Adrenal gland (tissue), 12 donors: ENCODE measurements around the gene TUBGCP5. TPM values are rescaled to one million over a fixed set of nuclear protein-coding genes. Genes with fewer than 3 reads are reported as not detected.
"Not testable (repeated sequence)": the region's sequence is repeated elsewhere in the genome, so short reads cannot be mapped to it uniquely, and the experiment has no call there.

ENCODE experiments used
- DNase-seq, 7 donors: peaks; one replicate each; pipeline ENCODE4 v3.0.0-alpha.2; 2019 to 2020
- H3K27ac ChIP-seq, 5 donors: fragments of 200-600 bp; sonication (generic) in 4 of 5; 1 replicate in 3 of 5; 2 replicates in 2 of 5; pipeline versions ENCODE4 v1.5.1 to v1.8.0; 2016 to 2020; ENCODE audit warnings: mild to moderate bottlenecking in 1 of 5
- H3K27me3 ChIP-seq: fragments of 200-600 bp; 2 replicates; pipeline ENCODE4 v1.8.0; 2021
- H3K36me3 ChIP-seq, 2 donors: fragments of 200-600 bp; replicated peaks in 1 of 2; 1 replicate in 1 of 2; 2 replicates in 1 of 2; pipeline versions ENCODE4 v1.5.1 to v1.8.0; 2018 to 2022
- H3K4me1 ChIP-seq, 2 donors: fragments of 200-600 bp; replicated peaks in 1 of 2; 1 replicate in 1 of 2; 2 replicates in 1 of 2; pipeline versions ENCODE4 v1.5.1 to v1.8.0; 2018 to 2021
- H3K4me3 ChIP-seq, 4 donors: fragments of 200-600 bp; sonication (generic) in 3 of 4; one replicate each; pipeline ENCODE4 v1.5.1; 2016 to 2018
- H3K9me3 ChIP-seq, 3 donors: fragments of 200-600 bp; sonication (generic) in 1 of 3; replicated peaks in 1 of 3; 1 replicate in 2 of 3; 2 replicates in 1 of 3; pipeline versions ENCODE4 v1.5.1 to v1.8.0; 2016 to 2021
- POLR2A ChIP-seq, 2 donors: fragments of 450-650 bp; IDR thresholded peaks; one replicate each; pipeline ENCODE4 v1.6.1; 2017; ENCODE audit warnings: antibody characterized with exemption in 2 of 2, mild to moderate bottlenecking in 2 of 2, moderate library complexity in 1 of 2
- WGBS, 4 donors: extraction: QIAGEN DNeasy Blood & Tissue Kit in 2 of 4; methylation state at CpG; one replicate each; pipeline versions ENCODE4 v1.1.5 to v1.1.7; 2013 to 2017; 5-methylcytosine and 5-hydroxymethylcytosine counted together
- intact Hi-C, 2 donors: fragments of 100-400 bp; cut with DNase I; formaldehyde crosslinking; loops; one replicate each; pipeline versions ENCODE4 v1.14.1 to v1.15.0; 2022 to 2023
- polyA plus RNA-seq, 3 donors: library from polyadenylated mRNA; stranded (reverse); fragments of 200-250 nt in 2 of 3; fragments of 350-450 nt in 1 of 3; fragmentation: Illumina TruSeq in 1 of 3; extraction: RNeasy Lipid Tissue Mini Kit (QIAGEN cat#74804) in 1 of 3; gene quantifications; one replicate each; pipeline ENCODE4 v1.2.3, GENCODE V29; 2013 to 2014
- total RNA-seq, 9 donors: library from RNA; depleted of rRNA in 4 of 9; stranded (reverse); fragments of >200 nt in 4 of 9; fragments of 120-200 nt in 1 of 9; fragmentation: NEBNext Ultra II Directional in 1 of 9; extraction: Animal tissue kit (Norgen Biotek cat#: 25700) in 1 of 9; gene quantifications; one replicate each; pipeline versions ENCODE4 v1.1.0 to v1.2.4, GENCODE V29; 2013 to 2023
- TF ChIP-seq, protein P1 (sequence below), 6 experiments: fragments of 450-650 bp in 4 of 6; fragments of 200-600 bp in 2 of 6; sonication (generic) in 1 of 6; IDR thresholded peaks; 1 replicate in 5 of 6; 2 replicates in 1 of 6; pipeline versions ENCODE4 v1.5.1 to v1.8.0; 2016 to 2021; ENCODE audit warnings: antibody characterized with exemption in 6 of 6, mild to moderate bottlenecking in 2 of 6, moderate library complexity in 1 of 6
- donor health status: healthy with polysubstance abuse.
- donor health status: Bipolar disorder and iron deficiency.
- donor health status: DM: yes; HTN: yes; CAD: no.
- donor health status: DM: no; HTN: no; CAD: no.
- donor health status: DM: no; HTN: no; CAD: no.
- donor health status: DM: yes; HTN: yes; CAD: no.

The TUBGCP5 gene
- total and polyA plus RNA-seq, 12 donors = 7.9 to 32.4 (median 20.6) TPM

DNA sequence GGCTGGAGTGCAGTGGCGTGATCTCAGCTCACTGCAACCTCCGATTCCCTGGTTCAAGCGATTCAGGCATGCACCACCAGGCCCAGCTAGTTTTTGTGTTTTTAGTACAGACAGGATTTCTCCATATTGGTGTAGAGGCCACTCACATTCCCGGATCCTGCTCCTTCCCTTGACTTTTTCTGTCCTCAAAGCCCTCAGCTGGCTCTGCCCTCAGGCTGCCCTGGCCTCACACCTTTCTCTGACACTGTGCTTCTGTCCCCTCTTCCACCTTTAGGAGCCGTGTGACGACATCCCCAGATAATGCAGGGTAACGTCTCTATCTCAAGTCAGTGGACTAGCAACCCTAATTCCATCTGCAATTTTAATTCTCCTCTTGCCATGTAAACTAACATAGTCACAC is 50.6 kb downstream of the TUBGCP5 start:
- DNase-seq = peak in 2 of 7 donors; percentile 3 to 25
- TF ChIP-seq POLR2A (IDR thresholded peaks at IDR 0.05) = no peak
- TF ChIP-seq, protein P1, sequence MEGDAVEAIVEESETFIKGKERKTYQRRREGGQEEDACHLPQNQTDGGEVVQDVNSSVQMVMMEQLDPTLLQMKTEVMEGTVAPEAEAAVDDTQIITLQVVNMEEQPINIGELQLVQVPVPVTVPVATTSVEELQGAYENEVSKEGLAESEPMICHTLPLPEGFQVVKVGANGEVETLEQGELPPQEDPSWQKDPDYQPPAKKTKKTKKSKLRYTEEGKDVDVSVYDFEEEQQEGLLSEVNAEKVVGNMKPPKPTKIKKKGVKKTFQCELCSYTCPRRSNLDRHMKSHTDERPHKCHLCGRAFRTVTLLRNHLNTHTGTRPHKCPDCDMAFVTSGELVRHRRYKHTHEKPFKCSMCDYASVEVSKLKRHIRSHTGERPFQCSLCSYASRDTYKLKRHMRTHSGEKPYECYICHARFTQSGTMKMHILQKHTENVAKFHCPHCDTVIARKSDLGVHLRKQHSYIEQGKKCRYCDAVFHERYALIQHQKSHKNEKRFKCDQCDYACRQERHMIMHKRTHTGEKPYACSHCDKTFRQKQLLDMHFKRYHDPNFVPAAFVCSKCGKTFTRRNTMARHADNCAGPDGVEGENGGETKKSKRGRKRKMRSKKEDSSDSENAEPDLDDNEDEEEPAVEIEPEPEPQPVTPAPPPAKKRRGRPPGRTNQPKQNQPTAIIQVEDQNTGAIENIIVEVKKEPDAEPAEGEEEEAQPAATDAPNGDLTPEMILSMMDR (IDR thresholded peaks at IDR 0.05) = no peak
- no peaks in the 10 kb centered on the region for H3K4me1 ChIP-seq
- H3K27ac ChIP-seq = no peak overlapping the region
- 87 to 91% (median 89%) methylated on average over 7 of the region's 7 CpGs for WGBS, 4 donors
- H3K9me3 ChIP-seq = no peaks in the 10 kb centered on the region
- H3K27me3 ChIP-seq = no peaks in the 10 kb centered on the region
- no peak overlapping the region for H3K4me3 ChIP-seq
- H3K36me3 ChIP-seq = peaks cover 0 to 3% of the 10 kb centered on the region in 2 donors
- intact Hi-C loops = no loop called here

DNA sequence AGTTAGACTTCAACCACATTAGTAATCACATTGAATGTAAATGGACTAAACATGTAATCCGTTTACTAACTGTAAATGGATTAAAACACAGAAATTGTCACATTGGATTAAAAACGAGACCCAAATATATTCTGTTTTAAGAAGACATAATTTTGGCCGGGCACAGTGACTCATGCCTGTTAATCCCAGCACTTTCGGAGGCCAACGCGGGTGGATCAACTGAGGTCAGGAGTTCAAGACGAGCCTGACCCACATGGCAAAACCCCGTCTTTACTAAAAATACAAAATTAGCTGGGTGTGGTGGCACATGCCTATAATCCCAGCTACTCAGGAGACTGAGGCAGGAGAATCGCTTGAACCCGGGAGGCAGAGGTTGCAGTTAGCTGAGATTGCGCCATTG is 57.4 kb downstream of the TUBGCP5 start:
- DNase-seq = peak in 1 of 7 donors; percentile 18
- 83 to 91% (median 86%) methylated on average over 11 of the region's 11 CpGs for WGBS, 4 donors
- H3K9me3 ChIP-seq, H3K27me3 ChIP-seq, H3K4me3 ChIP-seq, intact Hi-C loops, H3K36me3 ChIP-seq, H3K27ac ChIP-seq: not testable (repeated sequence)
- H3K4me1 ChIP-seq = peaks cover 6 to 17% of the 10 kb centered on the region in 2 donors

DNA sequence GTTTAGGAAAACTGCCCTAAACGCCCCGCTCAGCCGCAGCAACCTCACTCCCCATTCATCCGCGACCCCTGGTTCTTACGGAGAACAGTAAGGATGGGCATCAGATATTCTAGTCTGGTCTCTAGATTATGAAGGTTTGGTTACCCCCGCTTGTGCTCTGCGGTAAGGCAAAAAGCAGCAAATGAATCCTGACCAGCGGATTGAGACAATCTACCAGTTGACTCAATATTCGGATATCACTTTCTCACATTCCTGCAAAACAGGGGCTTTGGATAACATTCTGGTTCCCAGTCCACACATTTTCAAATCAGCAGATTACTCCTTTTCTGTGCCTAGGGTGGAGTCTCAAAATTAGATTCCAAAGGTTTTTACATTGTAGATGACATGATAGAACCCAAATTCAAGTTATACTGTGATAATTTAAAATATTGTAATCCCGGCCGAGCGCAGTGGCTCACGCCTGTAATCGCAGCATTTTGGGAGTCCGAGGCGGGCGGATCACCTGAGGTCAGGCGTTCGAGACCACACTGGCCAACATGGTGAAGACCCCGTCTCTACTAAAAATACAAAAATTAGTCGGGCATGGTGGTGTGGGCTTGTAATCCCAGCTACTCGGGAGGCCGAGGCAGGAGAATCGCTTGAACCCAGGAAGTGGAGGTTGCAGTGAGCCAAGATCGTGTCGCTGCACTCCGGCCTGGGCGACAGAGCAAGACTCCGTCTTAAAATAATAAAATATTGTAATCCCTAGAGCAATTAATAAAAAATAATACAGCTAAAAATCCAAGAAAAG is 58.1 kb downstream of the TUBGCP5 start:
- 66 to 68% (median 67%) methylated on average over 30 of the region's 30 CpGs for WGBS, 4 donors
- peaks cover 6 to 17% of the 10 kb centered on the region in 2 donors for H3K4me1 ChIP-seq
- no peaks in the 10 kb centered on the region for H3K9me3 ChIP-seq
- TF ChIP-seq, protein P1 (IDR thresholded peaks at IDR 0.05) = no peak
- intact Hi-C loops = no loop called here
- H3K27me3 ChIP-seq = no peaks in the 10 kb centered on the region
- DNase-seq = peak in 1 of 7 donors; percentile 20
- H3K4me3 ChIP-seq = peak overlapping the region; percentile 89 to 99 (median 96)
- peak overlapping the region in 2 of 5 donors; percentile 71 to 95 for H3K27ac ChIP-seq
- no peaks in the 10 kb centered on the region for H3K36me3 ChIP-seq

DNA sequence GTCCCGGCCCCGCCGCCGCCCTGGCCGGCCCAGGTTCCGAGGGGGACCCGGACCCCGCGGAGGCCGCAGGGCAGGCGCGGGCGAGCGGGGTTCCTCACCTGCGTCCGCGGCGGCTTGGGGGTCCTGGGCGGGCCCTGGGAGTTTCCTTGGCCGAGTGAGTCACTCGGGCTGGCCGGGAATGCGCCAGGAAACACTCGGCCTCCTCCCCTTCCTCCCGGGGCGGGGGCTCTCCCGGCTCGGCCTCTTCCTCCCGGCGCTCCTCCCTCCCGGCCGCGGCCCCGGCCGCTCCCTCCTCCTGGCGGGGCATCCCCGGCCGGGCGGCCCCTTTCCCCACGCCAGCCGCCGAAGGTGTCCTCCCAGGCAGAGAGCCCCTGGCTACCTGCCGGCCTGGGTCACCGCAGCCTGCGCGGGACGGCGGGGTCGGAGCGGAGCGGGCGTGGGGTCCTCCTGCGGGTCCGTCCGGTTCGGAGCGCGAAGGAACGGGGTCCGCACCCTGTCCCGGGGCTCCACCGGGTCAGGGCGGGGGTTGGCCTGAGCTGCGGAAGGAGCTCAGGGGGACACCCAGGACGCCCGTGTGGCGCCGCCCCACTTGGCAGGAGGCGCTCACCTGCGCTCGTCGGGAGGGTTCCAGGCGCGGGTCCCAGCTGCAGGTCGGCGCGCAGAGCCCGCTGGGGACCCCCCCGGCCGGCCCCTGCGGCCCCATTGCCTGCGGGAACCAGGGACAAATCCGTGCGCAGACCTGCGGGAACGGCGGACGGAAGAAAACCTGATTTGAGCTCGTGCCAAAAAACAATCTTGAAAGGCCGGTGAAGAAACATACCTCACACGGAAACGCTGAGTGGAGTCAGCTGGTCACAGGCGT is 58.9 kb downstream of the TUBGCP5 start, which contains the start of gene CYFIP1:
Gene CYFIP1 (minus strand): TSS at position 180 of the 862 bp plus-strand sequence. CDS start 33,083 bp downstream, outside the sequence.
- peak within 1 kb of the TSS; percentile 89 to 99 (median 96) for H3K4me3 ChIP-seq
- 0 to 2% (median 1%) methylated on average over 6 to 93 of the region's 93 CpGs for WGBS, 4 donors
- H3K9me3 ChIP-seq = no peaks in the 10 kb centered on the region
- peak; percentile 83 to 91 (median 86) for DNase-seq
- intact Hi-C loops = no loop called here
- H3K27ac ChIP-seq = peak within 1 kb of the TSS in 4 of 5 donors; percentile 52 to 95 (median 74)
- no peaks in the 10 kb centered on the region for H3K36me3 ChIP-seq
- H3K27me3 ChIP-seq = no peaks in the 10 kb centered on the region
- H3K4me1 ChIP-seq = peaks cover 6 to 17% of the 10 kb centered on the region in 2 donors
- peak; percentile 44 to 51 for TF ChIP-seq POLR2A (IDR thresholded peaks at IDR 0.05)
- TF ChIP-seq, protein P1 (IDR thresholded peaks at IDR 0.05) = no peak
